ENCODE measurements around the gene ZDHHC7.

DNA sequence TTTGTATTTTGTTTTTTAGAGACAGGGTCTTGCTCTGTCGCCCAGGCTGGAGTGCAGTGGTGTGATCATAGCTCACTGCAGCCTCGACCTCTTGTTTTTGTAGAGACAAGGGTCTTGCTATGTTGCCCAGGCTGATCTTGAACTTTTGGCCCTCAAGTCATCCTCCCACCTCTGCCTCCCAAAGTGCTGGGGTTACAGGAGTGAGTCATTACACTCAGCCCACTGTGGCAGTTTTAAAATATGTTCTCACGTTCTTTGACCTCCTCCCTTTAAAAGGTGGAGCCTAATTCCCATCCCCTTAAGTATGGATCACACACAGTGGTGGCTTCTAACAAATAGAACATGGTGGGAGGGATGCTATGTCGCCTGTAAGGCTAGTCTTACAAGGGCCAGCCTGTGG, 67.7 kb downstream of the ZDHHC7 start:
- no peak for TF ChIP-seq CTCF (IDR thresholded peaks at IDR 0.05)
- TF ChIP-seq POLR2AphosphoS5 (IDR thresholded peaks at IDR 0.05): no peak
- TF ChIP-seq POLR2A (IDR thresholded peaks at IDR 0.05): no peak
